ENCODE results near the gene NEBL.
"Not testable (repeated sequence)": the region's sequence is repeated elsewhere in the genome, so short reads cannot be mapped to it uniquely, and the experiment has no call there.

The NEBL gene, protein sequence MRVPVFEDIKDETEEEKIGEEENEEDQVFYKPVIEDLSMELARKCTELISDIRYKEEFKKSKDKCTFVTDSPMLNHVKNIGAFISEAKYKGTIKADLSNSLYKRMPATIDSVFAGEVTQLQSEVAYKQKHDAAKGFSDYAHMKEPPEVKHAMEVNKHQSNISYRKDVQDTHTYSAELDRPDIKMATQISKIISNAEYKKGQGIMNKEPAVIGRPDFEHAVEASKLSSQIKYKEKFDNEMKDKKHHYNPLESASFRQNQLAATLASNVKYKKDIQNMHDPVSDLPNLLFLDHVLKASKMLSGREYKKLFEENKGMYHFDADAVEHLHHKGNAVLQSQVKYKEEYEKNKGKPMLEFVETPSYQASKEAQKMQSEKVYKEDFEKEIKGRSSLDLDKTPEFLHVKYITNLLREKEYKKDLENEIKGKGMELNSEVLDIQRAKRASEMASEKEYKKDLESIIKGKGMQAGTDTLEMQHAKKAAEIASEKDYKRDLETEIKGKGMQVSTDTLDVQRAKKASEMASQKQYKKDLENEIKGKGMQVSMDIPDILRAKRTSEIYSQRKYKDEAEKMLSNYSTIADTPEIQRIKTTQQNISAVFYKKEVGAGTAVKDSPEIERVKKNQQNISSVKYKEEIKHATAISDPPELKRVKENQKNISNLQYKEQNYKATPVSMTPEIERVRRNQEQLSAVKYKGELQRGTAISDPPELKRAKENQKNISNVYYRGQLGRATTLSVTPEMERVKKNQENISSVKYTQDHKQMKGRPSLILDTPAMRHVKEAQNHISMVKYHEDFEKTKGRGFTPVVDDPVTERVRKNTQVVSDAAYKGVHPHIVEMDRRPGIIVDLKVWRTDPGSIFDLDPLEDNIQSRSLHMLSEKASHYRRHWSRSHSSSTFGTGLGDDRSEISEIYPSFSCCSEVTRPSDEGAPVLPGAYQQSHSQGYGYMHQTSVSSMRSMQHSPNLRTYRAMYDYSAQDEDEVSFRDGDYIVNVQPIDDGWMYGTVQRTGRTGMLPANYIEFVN

DNA sequence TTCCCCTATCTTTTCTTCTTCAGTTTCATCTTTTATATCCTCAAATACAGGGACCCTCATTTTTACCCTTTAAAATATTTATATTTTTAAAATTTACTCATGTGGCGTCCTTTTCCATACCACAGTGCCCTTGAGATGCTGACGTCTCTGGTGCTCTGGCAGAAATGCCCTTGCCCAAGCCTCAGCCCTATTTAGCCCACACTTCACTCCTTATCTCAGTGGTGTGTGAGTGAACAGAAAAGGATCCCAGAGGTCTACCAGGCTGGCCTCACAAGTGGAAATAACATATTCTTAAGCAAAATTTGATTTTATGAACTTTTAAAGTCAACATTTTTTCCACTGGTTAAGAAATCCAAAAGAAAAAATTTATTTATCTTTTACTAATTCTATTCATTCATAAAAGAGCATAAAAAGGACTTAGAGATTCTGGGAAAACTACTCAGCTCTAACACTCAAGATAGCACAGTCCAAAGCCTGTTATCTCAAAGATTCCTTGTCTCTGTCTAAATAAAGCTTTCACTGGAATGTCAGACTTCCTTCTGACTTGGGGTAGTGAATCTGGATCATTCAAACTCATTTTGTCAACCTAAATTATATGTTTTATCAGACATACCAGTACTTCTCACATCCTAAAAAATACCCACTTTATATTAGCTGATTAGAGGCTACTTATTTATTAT lies at the start of gene NEBL:
TSS of gene NEBL (minus strand) at position 166 of the 680 bp plus-strand sequence. CDS start at position 60, 106 bp downstream.
- DNase-seq: no peak

DNA sequence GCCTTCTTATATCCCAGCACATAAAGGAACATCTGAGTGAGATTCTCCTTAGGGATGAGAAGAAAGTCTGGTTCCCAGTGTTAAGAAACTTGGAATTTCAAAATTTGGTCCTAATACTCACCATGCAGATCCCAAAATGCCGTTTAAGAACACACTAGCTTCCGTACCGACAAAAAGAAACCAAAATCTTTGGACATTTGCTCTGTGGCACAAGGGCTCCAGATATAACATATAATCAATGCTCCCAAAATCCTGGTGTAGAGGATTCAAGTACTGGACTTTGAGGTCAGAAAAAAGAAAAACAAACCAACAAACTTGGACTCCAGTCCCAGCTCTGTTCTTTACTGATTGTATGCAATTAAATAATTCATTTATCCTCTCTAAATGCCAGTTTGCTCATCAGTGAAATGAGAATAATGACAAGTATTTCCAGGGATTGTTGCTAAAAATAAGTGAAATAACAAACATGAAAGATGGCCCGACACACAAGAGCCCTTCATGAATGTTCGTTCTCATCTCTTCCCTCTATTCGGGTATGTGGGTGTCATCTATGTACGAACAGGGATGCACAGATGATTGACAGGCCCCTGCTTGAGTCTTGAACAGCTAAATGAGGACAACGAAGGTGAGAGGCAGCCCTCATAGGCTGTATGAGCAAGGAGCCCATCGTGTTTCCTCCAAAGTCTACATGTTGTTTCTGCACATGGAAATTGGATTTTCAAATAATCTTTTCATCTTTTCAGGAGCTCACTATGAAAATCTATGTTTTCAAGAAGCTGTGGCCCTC lies 48.6 kb upstream of the NEBL start:
- no peak for DNase-seq

DNA sequence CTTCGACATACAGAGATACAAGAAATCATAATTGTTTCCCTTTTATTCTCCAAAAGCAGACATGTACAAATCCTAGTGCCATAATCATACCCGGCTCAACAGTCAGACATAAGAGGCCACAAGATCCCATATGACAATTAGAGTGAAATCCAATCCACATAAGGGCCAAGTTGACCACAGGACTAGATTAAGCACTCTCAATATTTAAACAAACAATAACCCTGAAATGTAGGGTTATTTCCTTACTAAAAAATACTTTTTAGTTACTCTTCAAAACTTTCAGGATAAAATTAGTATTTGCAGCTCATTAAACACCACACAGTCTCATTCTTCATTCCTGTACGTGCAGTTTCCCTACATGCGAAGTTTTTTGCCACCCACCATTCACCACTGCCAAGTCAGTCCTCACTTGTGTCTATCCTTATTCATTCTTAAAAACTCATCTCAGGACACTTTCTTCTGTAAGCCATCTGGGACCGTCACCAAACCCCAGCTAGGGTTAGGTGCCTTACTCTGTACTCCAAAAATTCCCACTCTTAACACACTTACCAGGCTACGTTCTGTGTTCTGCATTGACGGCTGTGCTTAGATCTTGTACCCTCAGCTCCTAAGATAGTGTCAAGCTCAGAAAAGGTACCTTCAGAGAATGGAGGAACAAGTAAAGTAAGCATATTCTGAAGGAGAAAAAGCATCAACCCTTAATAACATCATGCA lies 47.8 kb upstream of the NEBL start:
- DNase-seq: no peak

DNA sequence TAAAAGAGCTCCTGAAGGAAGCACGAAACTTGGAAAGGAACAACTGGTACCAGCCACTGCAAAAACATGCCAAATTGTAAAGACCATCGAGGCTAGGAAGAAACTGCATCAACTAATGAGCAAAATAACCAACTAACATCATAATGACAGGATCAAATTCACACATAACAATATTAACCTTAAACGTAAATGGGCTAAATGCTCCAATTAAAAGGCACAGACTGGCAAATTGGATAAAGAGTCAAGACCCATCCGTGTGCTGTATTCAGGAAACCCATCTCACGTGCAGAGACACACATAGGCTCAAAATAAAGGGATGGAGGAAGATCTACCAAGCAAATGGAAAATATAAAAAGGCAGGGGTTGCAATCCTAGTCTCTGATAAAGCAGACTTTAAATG lies 42.3 kb upstream of the NEBL start:
- DNase-seq: not testable (repeated sequence)

DNA sequence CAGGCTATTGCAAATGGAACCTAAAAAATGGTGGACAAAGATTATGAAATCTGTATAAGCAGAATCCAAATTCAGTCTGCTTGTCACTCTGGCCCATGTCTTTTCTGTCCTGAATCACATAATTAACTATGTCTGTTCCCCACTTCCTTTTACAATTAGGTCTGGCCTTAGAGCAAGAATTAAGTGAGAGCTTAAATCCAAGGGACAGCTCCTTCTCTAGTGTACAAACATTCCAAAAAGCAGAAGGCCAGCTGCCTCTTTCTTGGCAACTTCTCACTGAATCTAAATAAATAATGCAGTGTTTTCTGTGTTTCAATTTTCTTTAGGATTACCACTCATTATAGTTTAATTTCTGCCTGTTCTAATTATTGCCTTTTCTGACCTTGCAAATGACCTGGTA lies 39.3 kb upstream of the NEBL start:
- no peak for DNase-seq

DNA sequence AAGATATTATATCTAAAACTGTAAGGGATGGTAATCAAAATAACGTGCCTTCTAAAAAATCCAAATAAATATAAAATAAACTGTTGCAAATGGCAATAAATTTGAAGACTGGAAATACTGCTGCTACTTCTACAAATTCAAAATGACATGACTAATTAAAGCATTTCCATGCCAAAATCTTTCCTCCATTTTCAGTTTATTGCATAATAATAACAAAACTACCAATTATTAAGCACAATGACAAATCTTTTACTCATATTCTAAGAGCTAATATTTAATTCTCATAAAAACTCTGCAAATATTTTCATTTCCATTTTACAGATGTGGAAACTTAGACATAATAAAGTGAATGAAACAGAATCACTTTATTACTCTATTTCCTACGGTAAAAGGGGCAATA lies 38.8 kb upstream of the NEBL start:
- no peak for DNase-seq

DNA sequence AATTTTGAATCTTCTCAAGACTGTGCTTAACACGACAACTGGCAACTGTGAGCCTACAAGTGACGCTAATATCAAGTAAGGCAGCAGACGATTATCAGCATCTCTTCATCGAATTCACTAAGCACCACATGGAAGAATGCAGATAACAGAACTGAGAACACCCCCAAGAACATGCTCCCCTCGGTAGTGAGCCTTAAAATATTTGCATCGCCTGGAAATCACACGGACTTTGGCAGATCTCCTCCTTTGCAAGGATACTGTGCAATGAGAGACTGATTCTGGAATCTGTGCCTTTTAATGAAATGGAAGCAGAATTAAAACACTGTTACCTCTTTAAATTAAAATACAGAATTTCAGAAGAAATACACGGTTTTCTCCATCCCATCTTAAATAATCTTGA lies 38.2 kb upstream of the NEBL start:
- DNase-seq: no peak

DNA sequence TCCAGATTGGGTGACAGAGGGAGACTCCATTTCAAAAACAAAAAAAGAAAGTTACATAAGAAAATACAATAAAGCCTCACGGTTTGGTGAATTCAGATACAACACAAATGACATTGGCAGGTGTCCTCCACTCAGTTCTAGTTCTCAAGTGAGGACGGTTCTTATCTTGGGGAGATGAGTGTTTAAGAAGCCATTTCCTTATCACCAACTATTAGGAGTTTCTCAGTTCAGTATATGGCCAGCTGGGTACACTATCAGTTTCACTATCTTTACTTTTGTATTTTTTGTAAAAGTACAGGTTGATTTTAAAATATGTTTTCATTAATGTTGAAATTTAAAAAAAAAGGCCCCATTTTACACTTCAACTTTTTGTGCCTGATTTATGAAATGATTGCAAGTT lies 36.6 kb upstream of the NEBL start:
- no peak for DNase-seq

DNA sequence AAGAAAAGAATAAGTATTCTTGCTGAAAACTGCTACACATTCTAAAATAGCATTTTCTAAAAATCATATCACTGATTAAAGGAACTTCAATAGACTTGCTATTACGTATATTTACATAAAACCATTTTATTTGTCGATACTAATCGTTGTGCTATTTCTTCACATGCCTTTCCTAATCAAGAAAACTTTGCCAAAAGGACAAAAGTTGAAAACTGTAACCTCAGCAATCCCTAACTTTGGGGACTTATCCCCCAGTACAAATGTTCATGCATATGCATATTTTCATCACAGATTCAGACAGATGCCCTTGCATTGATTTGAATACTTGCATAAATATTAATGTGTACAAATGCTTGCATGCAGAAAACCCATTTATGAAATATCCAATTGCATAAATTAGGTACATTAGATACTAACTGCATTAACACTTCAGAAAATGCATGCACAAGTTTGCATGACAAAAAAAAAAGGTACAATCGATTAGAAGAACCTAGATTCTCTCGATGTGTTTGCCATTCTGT lies 35.6 kb upstream of the NEBL start:
- DNase-seq: no peak

DNA sequence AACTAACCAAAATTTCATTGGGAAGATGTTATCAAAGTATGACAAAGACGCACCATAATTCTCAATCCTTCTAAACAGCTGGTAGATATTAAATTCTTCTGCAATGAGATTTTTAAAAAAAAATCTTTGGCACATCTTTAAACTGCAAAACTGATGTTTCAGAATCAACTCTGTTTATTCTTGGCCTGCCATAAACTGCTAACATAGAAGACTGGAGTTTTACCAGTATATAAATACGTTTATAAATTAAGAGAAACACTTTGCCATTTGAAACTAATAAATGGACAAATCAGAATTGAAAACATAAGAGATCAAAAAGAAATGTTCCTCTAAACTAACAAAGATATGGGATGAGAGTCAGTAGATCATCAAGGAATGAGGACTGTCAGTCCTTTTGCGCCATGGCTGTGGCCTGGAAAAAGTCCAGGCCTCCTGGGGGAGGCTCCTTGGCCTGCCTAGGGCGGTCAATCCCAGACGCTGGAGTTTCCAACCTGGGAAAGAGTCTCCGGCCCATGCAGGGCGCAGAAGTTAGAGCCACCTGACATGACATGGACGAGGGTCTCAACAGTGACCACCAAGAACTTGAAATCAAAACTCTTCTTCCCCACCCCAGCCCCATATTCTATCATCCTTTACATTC lies 34.2 kb upstream of the NEBL start:
- DNase-seq: no peak

DNA sequence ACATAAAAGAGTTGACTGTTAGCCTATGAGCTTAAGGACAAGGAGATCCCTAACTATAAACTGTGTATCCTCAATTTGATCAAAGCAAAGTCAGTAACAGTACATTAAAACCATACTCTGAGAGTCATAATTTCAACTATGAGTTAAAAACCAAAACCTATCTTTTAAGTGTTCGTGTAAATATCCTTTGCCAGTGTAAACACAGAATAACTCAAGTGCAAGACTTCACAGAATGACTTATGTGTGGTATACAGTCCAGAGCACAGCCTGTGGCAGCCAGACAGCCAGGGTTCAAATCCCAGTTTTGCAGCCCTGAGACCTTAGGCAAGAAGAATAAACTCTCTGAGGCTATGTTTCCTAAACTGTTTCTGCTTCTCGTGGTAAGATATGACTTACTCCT lies 30.3 kb upstream of the NEBL start:
- no peak for DNase-seq

DNA sequence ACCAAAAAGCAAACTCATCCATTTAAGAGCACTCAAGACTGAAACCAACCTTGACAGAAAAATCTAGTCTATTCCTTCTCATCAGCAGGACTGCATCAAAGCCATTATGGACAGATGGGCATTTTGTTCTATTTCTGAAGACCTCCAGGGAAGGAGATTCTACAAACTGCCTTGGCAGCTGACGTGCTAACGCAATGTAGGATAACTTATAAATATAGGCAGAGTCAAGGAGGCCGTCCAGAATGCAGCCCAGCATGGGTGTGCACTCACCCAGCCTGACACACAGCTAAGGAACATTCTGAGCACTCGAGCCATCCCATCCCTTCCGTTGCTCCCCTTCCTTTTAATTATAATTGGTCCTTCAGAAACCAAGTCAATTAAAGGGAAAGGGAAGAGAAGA lies 25.3 kb upstream of the NEBL start:
- no peak for DNase-seq

DNA sequence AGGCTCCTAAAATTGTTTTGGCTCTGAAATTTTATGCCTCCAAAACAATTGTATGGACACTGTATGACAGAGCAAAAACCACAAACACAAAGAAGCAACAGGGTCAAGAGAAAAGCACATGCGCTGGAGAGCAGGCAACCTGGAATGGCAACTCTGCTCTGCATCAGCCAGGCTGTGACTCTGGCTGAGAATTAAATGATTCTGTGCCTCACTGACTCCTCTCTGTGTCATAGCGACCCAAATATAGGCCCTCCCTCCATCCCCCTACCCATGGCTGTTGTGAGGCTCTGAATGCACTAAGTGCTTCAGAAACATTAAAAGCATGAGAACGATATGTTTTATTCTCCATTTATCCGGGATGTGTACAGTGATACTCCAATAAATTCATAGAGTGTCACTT lies 24.9 kb upstream of the NEBL start:
- no peak for DNase-seq

DNA sequence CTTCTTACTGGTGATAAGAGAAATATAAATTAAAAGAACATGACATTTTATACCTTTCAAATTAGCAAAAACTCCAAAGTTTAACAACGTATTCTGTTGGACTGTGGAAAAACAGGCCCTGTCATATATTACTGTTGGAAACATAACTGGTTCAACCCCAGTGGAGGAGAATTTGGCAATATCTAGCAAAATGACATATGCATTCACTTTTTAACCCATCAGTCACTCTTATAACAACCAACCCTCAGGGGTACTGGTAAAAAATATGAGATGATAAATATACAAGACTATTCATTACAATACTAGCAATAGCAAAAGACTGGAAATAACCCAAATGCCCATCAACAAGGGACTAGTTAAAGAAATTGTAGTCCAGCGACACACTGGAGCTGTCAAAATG lies 22.9 kb upstream of the NEBL start:
- DNase-seq: no peak

DNA sequence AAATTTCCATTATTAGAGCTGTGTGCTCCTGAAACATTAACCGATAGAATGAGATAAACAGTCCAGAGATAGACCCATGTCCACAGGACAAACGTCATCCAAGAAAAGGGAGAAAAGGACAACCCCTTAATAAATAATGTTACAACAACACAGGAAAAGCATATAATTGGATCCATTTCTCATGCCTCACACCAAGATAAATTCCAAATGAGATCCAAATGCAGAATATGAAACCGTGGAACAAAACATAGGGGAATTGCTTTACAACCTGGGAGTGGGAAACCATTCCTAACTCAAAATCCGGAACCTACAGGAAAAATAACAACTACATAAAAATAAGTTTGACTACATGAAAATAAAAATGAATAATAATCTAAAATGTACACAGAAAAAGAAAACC lies 22.4 kb upstream of the NEBL start:
- DNase-seq: no peak

DNA sequence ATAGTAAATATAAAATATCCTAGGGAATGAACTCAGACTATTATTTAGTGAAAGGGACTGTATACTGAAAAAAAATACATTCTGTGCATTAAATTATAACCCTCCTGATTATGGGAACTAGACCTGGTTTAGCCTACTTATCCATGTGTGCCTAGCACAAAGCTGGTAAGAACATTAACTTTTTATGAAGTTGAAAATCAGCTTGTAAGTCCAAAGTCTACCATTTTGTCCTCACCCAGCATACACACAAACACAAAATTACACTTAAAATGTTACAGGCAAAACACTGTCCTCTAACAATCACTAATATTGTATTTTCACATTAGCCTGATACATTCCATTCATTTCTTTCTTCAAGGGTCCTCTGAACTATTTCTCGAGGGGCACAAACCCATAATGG lies 19.9 kb upstream of the NEBL start:
- DNase-seq: no peak

DNA sequence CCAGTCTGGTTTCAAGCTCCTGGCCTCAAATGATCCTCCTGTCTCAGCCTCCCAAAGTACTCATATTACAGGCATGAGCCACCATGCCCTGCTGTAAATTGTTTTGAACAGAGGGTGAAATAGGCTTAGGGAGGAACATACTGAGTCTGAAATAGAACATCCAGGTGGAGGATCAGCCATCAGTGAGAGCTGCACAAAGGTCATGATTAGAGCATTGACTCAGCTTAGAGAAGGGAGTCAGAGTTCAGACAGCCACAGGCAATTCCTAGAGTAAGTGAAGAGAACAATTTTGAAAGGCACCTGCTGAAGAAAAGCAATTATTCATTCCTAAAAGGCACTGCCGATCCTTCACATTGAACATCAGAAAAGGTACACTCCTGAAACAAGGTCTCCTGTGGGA lies 15.9 kb upstream of the NEBL start:
- DNase-seq: no peak

DNA sequence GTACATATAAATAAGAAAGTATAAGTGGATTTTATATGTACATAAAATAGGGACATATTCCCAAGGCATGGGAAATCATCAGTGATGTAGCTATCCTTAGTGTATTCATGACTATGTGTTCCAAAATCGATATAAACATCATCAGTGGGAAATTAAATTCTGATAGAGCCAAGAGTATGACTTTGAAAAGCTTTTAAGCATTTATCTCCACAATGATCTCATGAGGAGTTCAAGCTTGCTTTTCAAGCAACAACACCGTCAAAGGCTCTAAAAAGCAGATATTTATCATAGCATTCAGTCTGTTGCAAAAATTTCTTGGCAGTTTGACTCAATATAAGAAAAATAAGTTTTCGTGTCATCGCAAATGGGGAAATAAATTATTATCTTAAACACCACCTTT lies 14.5 kb upstream of the NEBL start:
- no peak for DNase-seq

DNA sequence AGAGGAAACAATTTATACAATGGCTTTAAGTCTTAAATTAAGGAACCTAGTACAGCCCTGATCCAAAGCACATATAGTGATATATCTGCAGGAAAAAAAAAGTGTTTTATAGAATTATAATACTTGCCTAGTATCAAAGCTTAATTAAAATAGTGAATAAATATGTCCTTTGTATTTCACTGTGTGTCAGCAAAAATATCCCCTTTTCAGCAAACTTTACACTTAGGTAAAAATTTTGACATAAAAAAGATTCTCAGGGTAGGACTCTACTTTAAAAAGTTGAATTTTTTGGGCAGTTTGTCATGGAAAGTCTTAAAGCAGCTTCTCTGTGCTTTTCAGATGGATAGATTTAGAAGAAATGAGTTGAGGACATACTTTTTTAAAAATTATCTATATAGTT lies 12.7 kb upstream of the NEBL start:
- DNase-seq: no peak

DNA sequence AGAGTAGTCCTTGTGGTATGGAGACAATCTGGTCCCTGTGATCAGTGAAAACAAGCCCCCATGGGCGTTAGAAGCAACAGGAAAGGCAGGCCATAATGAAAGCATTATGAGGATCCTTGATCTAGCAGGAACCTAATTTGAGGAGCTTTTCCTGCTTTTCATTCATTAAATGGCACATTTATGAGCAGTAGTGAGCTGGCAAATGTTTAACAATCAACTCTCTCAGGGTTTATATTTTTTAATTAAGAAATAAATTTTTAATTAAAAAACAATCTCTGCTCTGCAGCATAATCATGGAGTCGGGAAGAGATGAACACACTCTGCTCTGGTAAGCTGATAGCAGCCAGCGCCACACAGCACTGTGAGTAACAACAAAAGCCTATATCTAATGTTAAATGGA lies 11.3 kb upstream of the NEBL start:
- no peak for DNase-seq
